GM23248 (cell line): Measurements from ENCODE around the gene TMOD3.

ENCODE experiments used
- EZH2 ChIP-seq: fragments of 200-600 bp; sonication (generic); IDR thresholded peaks from 2 replicates; pipeline ENCODE4 v1.6.1; 2018; ENCODE audit warnings: antibody characterized with exemption, mild to moderate bottlenecking; ENCODE audit not compliant: insufficient read depth, poor library complexity, severe bottlenecking
- EZH2phosphoT487 ChIP-seq: fragments of 200-600 bp; sonication (generic); IDR thresholded peaks from 2 replicates; pipeline ENCODE4 v1.6.1; 2018; ENCODE audit warnings: antibody characterized with exemption, moderate library complexity, mild to moderate bottlenecking, low read depth; ENCODE audit not compliant: insufficient read depth

GRCh38 chr15:51917493-51917892, 88.0 kb downstream of the TMOD3 start:
- no peak for TF ChIP-seq EZH2phosphoT487
- TF ChIP-seq EZH2: no peak
